SK-N-SH (cell line): ENCODE measurements around the gene AMZ1. TPM values are rescaled to one million over a fixed set of nuclear protein-coding genes. Genes with fewer than 3 reads are reported as not detected.

ENCODE experiments used
- CTCF ChIA-PET: fragments of 300-600, 350-600 bp; formaldehyde crosslinking; extraction: SDS; loops from one replicate; lab custom pipeline; 2021; lab: Yijun Ruan, JAX
- POLR2A ChIA-PET: fragments of 350-600 bp; sonication (Branson Sonifier 250); formaldehyde crosslinking; extraction: SDS; loops from one replicate; lab custom pipeline; 2020; ENCODE audit warnings: antibody characterized with exemption, inconsistent platforms; lab: Yijun Ruan, JAX
- DNase-seq: peaks from one replicate; pipeline ENCODE4 v3.0.0; 2012
- H2AFZ ChIP-seq: fragments of 200-600 bp; sonication (generic); 2 replicates; pipeline ENCODE4 v1.8.1; 2016; ENCODE audit warnings: antibody characterized with exemption, mild to moderate bottlenecking, low read depth
- H3F3A ChIP-seq: fragments of 200-600 bp; sonication (generic); replicated peaks from 2 replicates; pipeline ENCODE3; 2016; ENCODE audit warnings: antibody characterized with exemption, mild to moderate bottlenecking; ENCODE audit not compliant: insufficient read depth
- H3K27ac ChIP-seq, 2 experiments: fragments of 200-500 bp in 1 of 2; fragments of 200-600 bp in 1 of 2; sonication (Bioruptor generic) in 1 of 2; sonication (generic), shearing (Covaris generic) in 1 of 2; 2 replicates each; pipeline versions ENCODE4 v1.5.1 to v1.6.1; 2014 to 2016; ENCODE audit warnings: low read depth in 2 of 2, inconsistent platforms in 1 of 2, low read length in 1 of 2, mild to moderate bottlenecking in 1 of 2, mixed read lengths in 1 of 2
- H3K27me3 ChIP-seq: fragments of 200-600 bp; sonication (generic), shearing (Covaris generic); 2 replicates; pipeline ENCODE4 v1.6.1; 2016; ENCODE audit warnings: mixed run types; ENCODE audit not compliant: insufficient read depth
- H3K36me3 ChIP-seq, 2 experiments: fragments of 200-500 bp in 1 of 2; fragments of 200-600 bp in 1 of 2; sonication (Bioruptor generic) in 1 of 2; sonication (generic) in 1 of 2; replicated peaks in 1 of 2; 2 replicates each; pipeline versions ENCODE3 to v1.5.1; 2014 to 2016; ENCODE audit warnings: low read length in 1 of 2, mild to moderate bottlenecking in 1 of 2; ENCODE audit not compliant: insufficient read depth in 2 of 2, control insufficient read depth in 1 of 2
- H3K4me1 ChIP-seq, 2 experiments: fragments of 200-500 bp in 1 of 2; fragments of 200-600 bp in 1 of 2; sonication (Bioruptor generic) in 1 of 2; sonication (generic), shearing (Covaris generic) in 1 of 2; 2 replicates each; pipeline versions ENCODE4 v1.5.1 to v1.6.1; 2014 to 2016; ENCODE audit warnings: low read depth in 1 of 2, low read length in 1 of 2, mixed run types in 1 of 2; ENCODE audit not compliant: insufficient read depth in 2 of 2, control insufficient read depth in 1 of 2
- H3K4me2 ChIP-seq: fragments of 200-600 bp; sonication (generic), shearing (Covaris generic); 2 replicates; pipeline ENCODE4 v1.6.1; 2017; ENCODE audit warnings: mixed run types
- H3K4me3 ChIP-seq, 2 experiments: fragments of 200-500 bp in 1 of 2; fragments of 200-600 bp in 1 of 2; sonication (Bioruptor generic) in 1 of 2; sonication (generic), shearing (Covaris generic) in 1 of 2; 2 replicates each; pipeline versions ENCODE4 v1.5.1 to v1.8.1; 2014 to 2016; ENCODE audit warnings: low read depth in 2 of 2, inconsistent platforms in 1 of 2, low read length in 1 of 2, mild to moderate bottlenecking in 1 of 2, mixed read lengths in 1 of 2, moderate library complexity in 1 of 2
- H3K79me2 ChIP-seq: fragments of 200-600 bp; sonication (generic); 2 replicates; pipeline ENCODE4 v1.8.1; 2017; ENCODE audit warnings: mild to moderate bottlenecking; ENCODE audit not compliant: insufficient read depth
- H3K9ac ChIP-seq: fragments of 200-600 bp; sonication (generic); 2 replicates; pipeline ENCODE4 v1.6.1; 2017; ENCODE audit warnings: mixed run types
- H3K9me2 ChIP-seq: fragments of 200-600 bp; sonication (generic); 2 replicates; pipeline ENCODE4 v1.6.1; 2017; ENCODE audit warnings: mixed run types
- H3K9me3 ChIP-seq: fragments of 200-600 bp; sonication (generic); 2 replicates; pipeline ENCODE4 v1.6.1; 2017; ENCODE audit warnings: mixed run types, mild to moderate bottlenecking, moderate library complexity
- H4K20me1 ChIP-seq: fragments of 200-600 bp; sonication (generic); 2 replicates; pipeline ENCODE4 v1.6.1; 2017; ENCODE audit warnings: mild to moderate bottlenecking, mixed run types; ENCODE audit not compliant: insufficient read depth
- CHD2 ChIP-seq: fragments of 150-350 bp; IDR thresholded peaks from 2 replicates; pipeline ENCODE4 v1.6.1; 2018; ENCODE audit warnings: low read length; ENCODE audit not compliant: partially characterized antibody
- GATA2 ChIP-seq: sonication (generic); formaldehyde crosslinking; IDR thresholded peaks from 2 replicates; pipeline ENCODE4 v1.5.0; 2020; ENCODE audit warnings: mild to moderate bottlenecking, missing genetic modification reagents
- IRF3 ChIP-seq: fragments of 150-350 bp; IDR thresholded peaks from 2 replicates; pipeline ENCODE4 v1.6.1; 2016; ENCODE audit warnings: mild to moderate bottlenecking, low read depth, low read length
- MEF2A ChIP-seq: IDR thresholded peaks from 2 replicates; pipeline ENCODE4 v1.4.0; 2012; ENCODE audit warnings: low read depth, borderline replicate concordance
- MXI1 ChIP-seq: IDR thresholded peaks from 2 replicates; pipeline ENCODE4 v1.6.1; 2012; ENCODE audit warnings: mild to moderate bottlenecking, low read depth, low read length, improper control_type of control experiment
- PBX3 ChIP-seq: IDR thresholded peaks from 2 replicates; pipeline ENCODE4; 2012
- RCOR1 ChIP-seq: fragments of 150-350 bp; IDR thresholded peaks from 2 replicates; pipeline ENCODE4 v1.6.1; 2017; ENCODE audit warnings: antibody characterized with exemption, low read length
- REST ChIP-seq: IDR thresholded peaks from 2 replicates; pipeline ENCODE4 v1.6.1; 2012; ENCODE audit warnings: mild to moderate bottlenecking, low read depth, low read length, moderate library complexity
- SIN3A ChIP-seq: IDR thresholded peaks from 2 replicates; pipeline ENCODE4 v1.6.1; 2012; ENCODE audit warnings: low read depth, mild to moderate bottlenecking, low read length, moderate library complexity, borderline replicate concordance
- SMC3 ChIP-seq: IDR thresholded peaks from 2 replicates; pipeline ENCODE4 v1.6.1; 2012; ENCODE audit warnings: low read depth, low read length, improper control_type of control experiment
- TAF1 ChIP-seq: IDR thresholded peaks from 2 replicates; pipeline ENCODE4 v1.6.1; 2012; ENCODE audit warnings: low read depth, mild to moderate bottlenecking, low read length, moderate library complexity, borderline replicate concordance
- USF1 ChIP-seq: IDR thresholded peaks from 2 replicates; pipeline ENCODE4 v1.4.0; 2012; ENCODE audit warnings: low read depth, borderline replicate concordance
- ZBTB33 ChIP-seq: IDR thresholded peaks from 2 replicates; pipeline ENCODE4 v1.4.0; 2012; ENCODE audit warnings: low read depth, borderline replicate concordance
- WGBS: methylation state at CpG from one replicate; pipeline ENCODE4 v1.1.6; 2017; ENCODE audit warnings: low lambda C conversion rate; 5-methylcytosine and 5-hydroxymethylcytosine counted together
- polyA plus RNA-seq, 3 experiments: library from polyadenylated mRNA; depleted of rRNA; stranded (reverse); fragments of >200 nt; gene quantifications; 2 replicates each; pipeline ENCODE4 v1.2.3, GENCODE V29; 2012

AMZ1 gene
- polyA plus RNA-seq, 1 of the 3 experiments (the other 2 are of a cell fraction), result 0.15 TPM

- Histone ChIP-seq H3K27me3 (no peaks in the 10 kb centered on the region), H3K4me3 (no peak overlapping the region), H3K79me2 (no peaks in the 10 kb centered on the region), H3K4me1 (peaks cover 0 to 31% of the 10 kb centered on the region in 2 experiments; a peak in 1 of 4 replicates), H3K4me2 (no peak overlapping the region), H3K9ac (no peak overlapping the region), H3F3A (no peaks in the 10 kb centered on the region), H3K9me3 (no peaks in the 10 kb centered on the region), H4K20me1 (no peaks in the 10 kb centered on the region), H3K36me3 (peaks cover 9 to 26% of the 10 kb centered on the region in 2 experiments), H3K9me2 (no peaks in the 10 kb centered on the region), H2AFZ (no peak overlapping the region), H3K27ac (no peak overlapping the region; a peak in 1 of 4 replicates)
- DNase-seq, result no peak
- ChIA-PET POLR2A (no interaction called here), CTCF (interaction anchor here (3.5 to 7.6 kb wide), 5 partner anchors 11 to 46 kb away, joined by 14 to 94 read pairs (median 23); no protein-coding TSS in a partner anchor)
- TF ChIP-seq REST (no peak), ZBTB33 (no peak), USF1 (no peak)
- WGBS, result 90% methylated on average over 20 of the region's 20 CpGs
Measured at GRCh38 chr7:2716906-2717292, 28.9 kb downstream of the AMZ1 start.

GRCh38 chr7:2717293-2718261 is 29.6 kb downstream of the AMZ1 start:
- 88% methylated on average over 42 of the region's 47 CpGs for WGBS
- ChIA-PET CTCF (interaction anchor here (0.6 to 7.6 kb wide), 18 partner anchors 7 to 1368 kb away, joined by 3 to 94 read pairs (median 9); no protein-coding TSS in a partner anchor), POLR2A (no interaction called here)
- H4K20me1 ChIP-seq, result no peaks in the 10 kb centered on the region
- no peak overlapping the region for H2AFZ ChIP-seq
- no peaks in the 10 kb centered on the region for H3K79me2 ChIP-seq
- H3F3A ChIP-seq, result no peaks in the 10 kb centered on the region
- H3K27ac ChIP-seq, result peak overlapping the region in 1 of 2 experiments; percentile 53; a peak in 2 of 4 replicates
- DNase-seq, result peak; percentile 90
- H3K4me2 ChIP-seq, result no peak overlapping the region
- no peaks in the 10 kb centered on the region for H3K27me3 ChIP-seq
- peaks cover 12 to 26% of the 10 kb centered on the region in 2 experiments for H3K36me3 ChIP-seq
- no peak overlapping the region for H3K4me3 ChIP-seq
- H3K9ac ChIP-seq, result no peak overlapping the region
- peaks cover 0 to 31% of the 10 kb centered on the region in 2 experiments; a peak in 1 of 4 replicates for H3K4me1 ChIP-seq
- H3K9me2 ChIP-seq, result no peaks in the 10 kb centered on the region
- H3K9me3 ChIP-seq, result no peaks in the 10 kb centered on the region
- TF ChIP-seq SIN3A (no peak), USF1 (no peak), CHD2 (peak; percentile 11), MXI1 (peak; percentile 91), TAF1 (no peak), IRF3 (no peak), RCOR1 (peak; percentile 30; the same call in 1 of the 2 replicates), GATA2 (CRISPR knock-in tag) (peak; percentile 45; the same call in 1 of the 2 replicates), MEF2A (no peak), SMC3 (no peak), PBX3 (no peak)
